Stimulated activated CD8-positive, alpha-beta memory T cell treated with anti-CD3 and anti-CD28 coated beads, Interleukin-7, amount 100 ng/mL, for 24 hours (primary cell): ENCODE measurements around the gene C1orf105.
"Not testable (repeated sequence)": the region's sequence is repeated elsewhere in the genome, so short reads cannot be mapped to it uniquely, and the experiment has no call there.

Experiments
- DNase-seq: peaks from one replicate; pipeline ENCODE4 v3.0.0-alpha.2; 2020; ENCODE audit warnings: low read depth

Gene C1orf105

GRCh38 chr1:172427191-172427590 lies 6.7 kb downstream of the C1orf105 start:
- no peak for DNase-seq

- no peak for DNase-seq
Observed at GRCh38 chr1:172429331-172430127, 9.0 kb downstream of the C1orf105 start.

DNA sequence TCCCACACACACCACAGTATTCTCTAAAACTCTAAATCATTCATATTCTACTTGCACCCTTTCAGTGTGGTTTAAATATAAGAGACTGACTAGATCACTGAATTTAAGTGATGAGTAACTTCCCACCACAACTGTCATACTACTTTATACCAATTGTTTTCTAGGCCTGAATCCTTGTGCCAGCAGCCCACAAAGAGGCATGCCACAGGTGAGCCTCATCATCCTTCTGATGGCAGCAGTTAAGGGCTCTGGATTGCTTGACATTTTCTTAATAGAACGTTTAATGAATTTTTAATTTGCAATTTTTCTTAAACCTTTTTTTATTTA lies 9.6 kb downstream of the C1orf105 start:
- DNase-seq = no peak

DNA sequence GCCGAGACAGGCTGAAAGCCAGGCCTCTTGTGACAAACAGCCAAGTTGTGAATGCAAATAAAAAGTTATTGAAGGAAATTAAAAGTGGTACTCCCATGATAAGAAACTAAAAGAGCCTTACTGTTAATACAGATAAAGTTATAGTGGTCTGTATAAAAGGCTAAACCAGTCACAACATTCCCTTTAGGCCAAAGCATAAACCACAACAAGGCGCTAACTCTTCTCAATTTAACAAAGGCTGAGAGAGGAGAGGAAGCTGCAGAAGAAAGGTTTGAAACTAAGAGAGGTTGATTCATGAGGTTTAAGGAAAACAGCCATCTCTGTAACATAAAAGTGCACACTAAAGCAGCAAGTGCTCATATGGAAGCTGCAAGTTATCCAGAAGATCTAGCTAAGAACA lies 10.7 kb downstream of the C1orf105 start:
- DNase-seq = no peak

DNA sequence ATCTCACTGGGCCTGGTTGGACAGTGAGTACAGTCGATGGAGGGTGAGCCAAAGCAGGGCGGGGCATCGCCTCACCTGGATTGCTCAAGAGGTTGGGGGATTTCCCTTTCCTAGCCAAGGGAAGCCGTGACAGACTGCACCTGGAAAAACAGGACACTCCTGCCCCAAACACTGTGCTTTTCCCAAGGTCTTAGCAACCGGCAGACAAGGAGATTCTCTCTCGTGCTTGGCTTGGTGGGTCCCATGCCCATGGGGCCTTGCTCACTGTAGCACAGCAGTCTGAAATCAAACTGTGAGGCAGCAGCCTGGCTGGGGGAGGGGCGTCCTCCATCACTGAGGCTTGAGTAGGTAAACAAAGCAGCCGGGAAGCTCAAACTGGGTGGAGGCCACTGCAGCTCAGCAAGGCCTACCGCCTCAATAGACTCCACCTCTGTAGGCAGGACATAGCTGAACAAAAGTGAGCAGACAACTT lies 11.3 kb downstream of the C1orf105 start:
- no peak for DNase-seq

- not testable (repeated sequence) for DNase-seq
Observed at GRCh38 chr1:172437183-172437582, 16.7 kb downstream of the C1orf105 start.

GRCh38 chr1:172442404-172442803 lies 21.9 kb downstream of the C1orf105 start:
- DNase-seq = no peak

- no peak for DNase-seq
Observed at GRCh38 chr1:172442843-172443565, 22.5 kb downstream of the C1orf105 start.

- peak; percentile 86 for DNase-seq
Observed at GRCh38 chr1:172443666-172444453, 23.4 kb downstream of the C1orf105 start, which contains the start of gene PIGC. Gene PIGC (minus strand): TSS chr1:172444069. CDS start chr1:172442622, 1,447 bp downstream.

- DNase-seq = no peak
Observed at GRCh38 chr1:172446547-172446946, 26.1 kb downstream of the C1orf105 start.

- no peak for DNase-seq
Observed at GRCh38 chr1:172447641-172448040, 27.2 kb downstream of the C1orf105 start.

GRCh38 chr1:172448995-172449584 lies 28.6 kb downstream of the C1orf105 start:
- DNase-seq = no peak

- DNase-seq = no peak
Observed at GRCh38 chr1:172449585-172450523, 29.4 kb downstream of the C1orf105 start.

DNA sequence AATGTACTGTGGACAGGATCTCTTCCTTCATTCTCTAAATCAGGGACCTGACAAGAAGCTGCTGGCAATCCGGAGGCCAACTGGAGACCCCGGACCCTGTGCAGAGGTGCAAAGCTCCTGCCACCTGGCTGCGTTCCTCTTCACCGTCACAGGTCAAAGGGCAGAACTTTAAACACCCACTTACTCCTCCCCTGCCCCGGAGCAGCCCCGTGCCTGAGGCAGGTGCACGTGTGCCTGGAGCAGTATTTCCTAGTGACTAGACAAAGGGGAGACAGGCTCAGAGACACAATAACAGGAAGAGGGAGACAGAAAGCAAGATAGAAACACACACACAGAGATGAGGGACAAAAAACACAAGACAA lies 30.0 kb downstream of the C1orf105 start:
- DNase-seq = no peak

GRCh38 chr1:172451002-172451443 lies 30.5 kb downstream of the C1orf105 start:
- DNase-seq = no peak

- DNase-seq = no peak
Observed at GRCh38 chr1:172452536-172453152, 32.2 kb downstream of the C1orf105 start.

- DNase-seq = no peak
Observed at GRCh38 chr1:172453153-172453545, 32.7 kb downstream of the C1orf105 start.

GRCh38 chr1:172453607-172454006 lies 33.1 kb downstream of the C1orf105 start:
- no peak for DNase-seq

DNA sequence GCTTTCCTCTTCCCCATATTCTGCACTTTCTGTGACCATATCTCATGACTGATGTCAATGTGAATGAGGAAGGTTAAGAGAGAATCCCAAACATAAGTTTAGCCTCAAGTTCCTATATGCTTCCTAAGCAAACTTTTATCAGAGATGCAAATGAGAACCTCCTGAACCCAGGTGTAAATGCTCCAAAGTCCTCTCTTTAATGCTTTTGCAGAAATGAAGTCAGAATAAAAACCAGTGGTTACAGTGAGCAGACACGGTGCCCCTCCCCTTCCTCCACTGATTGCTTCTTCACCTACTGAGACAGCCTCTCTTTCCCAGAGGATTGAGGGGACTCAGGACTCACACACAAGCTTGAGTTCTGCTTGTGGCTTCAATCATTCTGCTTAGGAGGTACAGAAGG lies 35.0 kb downstream of the C1orf105 start:
- DNase-seq = no peak

DNA sequence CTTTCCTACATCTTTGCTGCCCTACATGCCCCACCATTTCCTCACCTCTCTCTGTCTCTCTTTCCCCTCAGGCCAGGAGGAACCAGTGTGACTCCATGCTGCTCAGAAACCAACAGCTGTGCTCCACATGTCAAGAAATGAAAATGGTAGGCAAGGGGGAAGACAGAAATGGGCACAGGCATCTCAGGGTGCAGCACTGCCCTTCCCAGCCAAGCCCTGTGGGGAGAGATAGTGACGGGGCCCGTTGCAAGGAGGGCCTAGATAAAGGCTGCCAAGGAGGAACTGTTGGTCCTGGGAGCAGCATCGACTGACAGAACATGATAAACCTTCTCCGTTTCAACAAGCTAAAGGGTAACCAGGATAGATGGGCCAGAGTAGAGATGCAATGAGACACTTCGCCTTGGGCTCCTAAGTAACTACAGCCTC lies 35.9 kb downstream of the C1orf105 start:
- no peak for DNase-seq
